GM12878 (cell line): Measurements from ENCODE around the gene MGLL.

Source experiments
- CHD2 ChIP-seq: IDR thresholded peaks from 2 replicates; pipeline ENCODE4 v1.6.1; 2011; ENCODE audit warnings: low read depth, low read length, improper control_type of control experiment, borderline replicate concordance
- CTCF ChIP-seq, 3 experiments: IDR thresholded peaks in 2 of 3; conservative IDR thresholded peaks in 1 of 3; 2 replicates each; pipeline ENCODE4 v1.5.1; 2011; ENCODE audit warnings: low read depth in 3 of 3, low read length in 3 of 3, mild to moderate bottlenecking in 3 of 3, control low read depth in 2 of 3, moderate library complexity in 2 of 3, inconsistent platforms in 1 of 3, mixed read lengths in 1 of 3; ENCODE audit not compliant: control insufficient read depth in 2 of 3, insufficient read depth in 1 of 3; ENCODE audit errors: extremely low read depth in 1 of 3
- POLR2AphosphoS5 ChIP-seq: IDR thresholded peaks from 2 replicates; pipeline ENCODE4 v1.6.1; 2011; ENCODE audit warnings: mild to moderate bottlenecking, low read length, inconsistent platforms
- SMC3 ChIP-seq: IDR thresholded peaks from 2 replicates; pipeline ENCODE4 v1.6.1; 2011; ENCODE audit warnings: low read length, improper control_type of control experiment, borderline replicate concordance
- SRF ChIP-seq, 2 experiments: IDR thresholded peaks; 2 replicates each; pipeline ENCODE4 v1.6.1; 2011; ENCODE audit warnings: low read depth in 2 of 2, low read length in 2 of 2, mild to moderate bottlenecking in 1 of 2, moderate library complexity in 1 of 2
- TAF1 ChIP-seq: IDR thresholded peaks from 2 replicates; pipeline ENCODE4 v1.6.1; 2011; ENCODE audit warnings: mild to moderate bottlenecking, low read depth, low read length, borderline replicate concordance
- USF1 ChIP-seq: IDR thresholded peaks from 2 replicates; pipeline ENCODE4 v1.6.1; 2011; ENCODE audit warnings: borderline replicate concordance, low read depth, mild to moderate bottlenecking, moderate library complexity, mixed read lengths, low read length; ENCODE audit not compliant: insufficient read depth; ENCODE audit errors: extremely low read length
- YY1 ChIP-seq: IDR thresholded peaks from 2 replicates; pipeline ENCODE4 v1.6.1; 2011; ENCODE audit warnings: low read depth, mild to moderate bottlenecking, low read length
- TF ChIP-seq, protein P1 (sequence below): fragments of 450-650 bp; IDR thresholded peaks from 2 replicates; pipeline ENCODE4 v1.6.1; 2016; ENCODE audit warnings: mild to moderate bottlenecking, moderate library complexity, borderline replicate concordance

DNA sequence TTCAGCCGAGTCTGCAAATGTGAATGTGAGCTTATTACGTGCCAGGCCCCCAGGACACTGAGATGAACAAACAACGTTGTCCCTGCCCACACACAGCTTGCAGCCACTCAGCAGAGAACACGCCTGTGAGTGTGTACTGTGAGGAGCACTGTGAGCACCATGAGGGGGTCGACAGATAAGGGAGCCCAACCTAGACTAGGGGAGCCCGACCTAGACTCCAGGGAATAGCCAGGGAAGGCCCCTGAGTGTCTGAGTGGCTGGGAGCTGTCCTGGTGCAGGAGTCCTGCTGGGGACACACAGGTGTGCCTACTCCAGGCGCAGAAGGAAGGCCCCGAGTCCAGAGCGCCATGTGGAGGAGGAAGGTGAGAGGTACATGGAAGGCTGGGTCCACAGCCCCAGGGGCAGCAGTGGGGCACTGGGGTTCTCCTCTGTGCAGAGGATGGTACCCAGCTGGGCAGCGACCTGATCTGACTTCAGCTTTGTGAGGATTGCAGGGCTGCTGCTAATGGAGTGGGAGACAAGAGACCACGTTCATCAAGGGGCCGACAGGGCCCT is 36.5 kb downstream of the MGLL start:
- TF ChIP-seq POLR2AphosphoS5 (no peak), USF1 (no peak), CHD2 (no peak), TAF1 (no peak), CTCF (IDR thresholded peaks at IDR 0.05 in 2 of 3, conservative IDR thresholded peaks at IDR 0.05 in 1 of 3; ENCODE audit: control insufficient read depth in 2 of 3, extremely low read depth in 1 of 3, insufficient read depth in 1 of 3, low read depth in 3 of 3, low read length in 3 of 3) (no peak), YY1 (no peak), SRF (IDR thresholded peaks at IDR 0.05; ENCODE audit: low read depth in 2 of 2, low read length in 2 of 2) (no peak), SMC3 (no peak)
- TF ChIP-seq, protein P1, sequence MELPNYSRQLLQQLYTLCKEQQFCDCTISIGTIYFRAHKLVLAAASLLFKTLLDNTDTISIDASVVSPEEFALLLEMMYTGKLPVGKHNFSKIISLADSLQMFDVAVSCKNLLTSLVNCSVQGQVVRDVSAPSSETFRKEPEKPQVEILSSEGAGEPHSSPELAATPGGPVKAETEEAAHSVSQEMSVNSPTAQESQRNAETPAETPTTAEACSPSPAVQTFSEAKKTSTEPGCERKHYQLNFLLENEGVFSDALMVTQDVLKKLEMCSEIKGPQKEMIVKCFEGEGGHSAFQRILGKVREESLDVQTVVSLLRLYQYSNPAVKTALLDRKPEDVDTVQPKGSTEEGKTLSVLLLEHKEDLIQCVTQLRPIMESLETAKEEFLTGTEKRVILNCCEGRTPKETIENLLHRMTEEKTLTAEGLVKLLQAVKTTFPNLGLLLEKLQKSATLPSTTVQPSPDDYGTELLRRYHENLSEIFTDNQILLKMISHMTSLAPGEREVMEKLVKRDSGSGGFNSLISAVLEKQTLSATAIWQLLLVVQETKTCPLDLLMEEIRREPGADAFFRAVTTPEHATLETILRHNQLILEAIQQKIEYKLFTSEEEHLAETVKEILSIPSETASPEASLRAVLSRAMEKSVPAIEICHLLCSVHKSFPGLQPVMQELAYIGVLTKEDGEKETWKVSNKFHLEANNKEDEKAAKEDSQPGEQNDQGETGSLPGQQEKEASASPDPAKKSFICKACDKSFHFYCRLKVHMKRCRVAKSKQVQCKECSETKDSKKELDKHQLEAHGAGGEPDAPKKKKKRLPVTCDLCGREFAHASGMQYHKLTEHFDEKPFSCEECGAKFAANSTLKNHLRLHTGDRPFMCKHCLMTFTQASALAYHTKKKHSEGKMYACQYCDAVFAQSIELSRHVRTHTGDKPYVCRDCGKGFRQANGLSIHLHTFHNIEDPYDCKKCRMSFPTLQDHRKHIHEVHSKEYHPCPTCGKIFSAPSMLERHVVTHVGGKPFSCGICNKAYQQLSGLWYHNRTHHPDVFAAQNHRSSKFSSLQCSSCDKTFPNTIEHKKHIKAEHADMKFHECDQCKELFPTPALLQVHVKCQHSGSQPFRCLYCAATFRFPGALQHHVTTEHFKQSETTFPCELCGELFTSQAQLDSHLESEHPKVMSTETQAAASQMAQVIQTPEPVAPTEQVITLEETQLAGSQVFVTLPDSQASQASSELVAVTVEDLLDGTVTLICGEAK = no peak
